ENCODE data around the gene TAL1.

GRCh38 chr1:47241114-47242113 is 9.4 kb upstream of the TAL1 start:
- no peak for TF ChIP-seq GATA2 (IDR thresholded peaks at IDR 0.05; ENCODE audit: low read depth, low read length)
- TF ChIP-seq GATA3 (IDR thresholded peaks at IDR 0.05; ENCODE audit: low read depth, low read length): no peak

Data from SH-SY5Y (cell line).